HG03571 (cell line): ENCODE data around the gene F10.

Experiments
- ATAC-seq: cut with Tn5 transposase; IDR thresholded peaks from one replicate; pipeline ENCODE4 v1.9.1; 2021; ENCODE audit not compliant: unreplicated experiment

Gene F10

GRCh38 chr13:113115363-113116205 lies 7.0 kb upstream of the F10 start:
- ATAC-seq, result no peak

GRCh38 chr13:113116206-113116800 lies 6.3 kb upstream of the F10 start:
- no peak for ATAC-seq

DNA sequence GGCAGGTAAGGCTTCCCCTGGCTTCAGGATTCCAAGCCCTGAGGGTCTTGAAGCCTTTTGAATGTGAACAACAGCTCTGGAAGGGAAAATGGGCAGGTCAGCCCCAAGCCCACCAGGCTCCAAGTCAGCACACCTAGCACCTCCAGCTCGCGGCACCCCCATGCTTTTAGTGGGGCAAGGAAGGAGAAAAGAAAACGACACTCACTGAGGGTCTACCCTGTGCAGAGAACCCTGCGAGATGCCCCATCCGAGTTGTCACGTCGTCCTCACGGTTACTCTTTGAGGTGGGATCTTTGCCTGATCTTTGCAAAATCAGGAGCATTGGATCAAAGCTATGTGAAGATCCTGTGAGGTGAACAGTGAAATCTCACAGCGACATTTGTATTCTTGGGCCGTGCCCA lies 5.7 kb upstream of the F10 start:
- no peak for ATAC-seq

- no peak for ATAC-seq
Observed at GRCh38 chr13:113117335-113117872, 5.2 kb upstream of the F10 start.

GRCh38 chr13:113117911-113118260 lies 4.7 kb upstream of the F10 start:
- ATAC-seq, result no peak

DNA sequence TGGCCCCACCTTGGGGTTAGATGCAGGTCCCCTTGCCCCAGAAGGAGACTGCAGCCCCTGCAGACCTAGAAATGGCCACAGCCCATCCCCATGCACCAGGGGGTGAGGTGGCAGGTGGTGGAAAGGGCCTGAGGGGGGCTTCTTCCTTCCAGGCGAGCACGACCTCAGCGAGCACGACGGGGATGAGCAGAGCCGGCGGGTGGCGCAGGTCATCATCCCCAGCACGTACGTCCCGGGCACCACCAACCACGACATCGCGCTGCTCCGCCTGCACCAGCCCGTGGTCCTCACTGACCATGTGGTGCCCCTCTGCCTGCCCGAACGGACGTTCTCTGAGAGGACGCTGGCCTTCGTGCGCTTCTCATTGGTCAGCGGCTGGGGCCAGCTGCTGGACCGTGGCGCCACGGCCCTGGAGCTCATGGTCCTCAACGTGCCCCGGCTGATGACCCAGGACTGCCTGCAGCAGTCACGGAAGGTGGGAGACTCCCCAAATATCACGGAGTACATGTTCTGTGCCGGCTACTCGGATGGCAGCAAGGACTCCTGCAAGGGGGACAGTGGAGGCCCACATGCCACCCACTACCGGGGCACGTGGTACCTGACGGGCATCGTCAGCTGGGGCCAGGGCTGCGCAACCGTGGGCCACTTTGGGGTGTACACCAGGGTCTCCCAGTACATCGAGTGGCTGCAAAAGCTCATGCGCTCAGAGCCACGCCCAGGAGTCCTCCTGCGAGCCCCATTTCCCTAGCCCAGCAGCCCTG lies 4.2 kb upstream of the F10 start:
- no peak for ATAC-seq

DNA sequence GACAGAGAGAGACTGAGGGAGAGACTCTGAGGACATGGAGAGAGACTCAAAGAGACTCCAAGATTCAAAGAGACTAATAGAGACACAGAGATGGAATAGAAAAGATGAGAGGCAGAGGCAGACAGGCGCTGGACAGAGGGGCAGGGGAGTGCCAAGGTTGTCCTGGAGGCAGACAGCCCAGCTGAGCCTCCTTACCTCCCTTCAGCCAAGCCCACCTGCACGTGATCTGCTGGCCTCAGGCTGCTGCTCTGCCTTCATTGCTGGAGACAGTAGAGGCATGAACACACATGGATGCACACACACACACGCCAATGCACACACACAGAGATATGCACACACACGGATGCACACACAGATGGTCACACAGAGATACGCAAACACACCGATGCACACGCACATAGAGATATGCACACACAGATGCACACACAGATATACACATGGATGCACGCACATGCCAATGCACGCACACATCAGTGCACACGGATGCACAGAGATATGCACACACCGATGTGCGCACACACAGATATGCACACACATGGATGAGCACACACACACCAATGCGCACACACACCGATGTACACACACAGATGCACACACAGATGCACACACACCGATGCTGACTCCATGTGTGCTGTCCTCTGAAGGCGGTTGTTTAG lies 3.3 kb upstream of the F10 start:
- no peak for ATAC-seq

- ATAC-seq, result no peak
Observed at GRCh38 chr13:113119822-113120189, 2.8 kb upstream of the F10 start.

DNA sequence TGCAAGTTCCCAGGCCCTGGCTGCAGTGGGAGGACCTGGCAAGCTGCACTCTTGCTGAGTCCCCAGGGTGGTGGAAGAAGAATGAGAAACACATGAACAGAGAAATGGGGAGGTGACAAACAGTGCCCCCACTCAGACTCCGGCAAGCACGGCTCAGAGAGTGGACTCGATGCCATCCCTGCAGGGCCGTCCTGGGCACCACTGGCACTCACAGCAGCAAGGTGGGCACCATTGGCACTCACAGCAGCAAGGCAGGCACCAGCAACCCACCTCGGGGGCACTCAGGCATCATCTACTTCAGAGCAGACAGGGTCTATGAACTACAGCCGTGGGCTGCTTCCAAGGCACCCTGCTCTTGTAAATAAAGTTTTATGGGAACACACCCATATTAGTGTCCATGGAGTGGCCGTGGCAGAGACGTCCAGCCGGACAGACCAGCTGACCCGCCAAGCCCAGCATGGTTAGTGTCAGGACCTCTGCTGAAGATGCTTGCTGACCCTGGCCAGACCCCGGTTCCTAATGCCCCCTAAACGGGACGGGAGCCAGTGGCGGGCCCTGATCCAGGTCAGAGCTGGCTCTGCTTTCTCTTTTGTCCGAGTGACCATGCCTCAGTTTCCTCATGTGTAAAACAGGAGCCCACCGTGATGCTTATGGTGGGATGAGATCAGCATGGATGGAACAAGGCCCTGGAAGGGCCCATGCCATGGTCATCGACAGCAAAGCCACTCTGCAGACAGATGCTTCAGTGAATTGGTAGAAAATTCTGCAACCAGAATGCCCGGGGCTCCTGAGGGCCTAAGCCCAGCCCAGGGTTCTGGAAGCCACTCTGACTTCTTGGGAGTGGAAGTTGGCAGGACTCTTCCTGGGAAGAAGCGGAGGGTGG lies 2.1 kb upstream of the F10 start:
- no peak for ATAC-seq

- ATAC-seq, result no peak
Observed at GRCh38 chr13:113121183-113121927, 1.2 kb upstream of the F10 start.

DNA sequence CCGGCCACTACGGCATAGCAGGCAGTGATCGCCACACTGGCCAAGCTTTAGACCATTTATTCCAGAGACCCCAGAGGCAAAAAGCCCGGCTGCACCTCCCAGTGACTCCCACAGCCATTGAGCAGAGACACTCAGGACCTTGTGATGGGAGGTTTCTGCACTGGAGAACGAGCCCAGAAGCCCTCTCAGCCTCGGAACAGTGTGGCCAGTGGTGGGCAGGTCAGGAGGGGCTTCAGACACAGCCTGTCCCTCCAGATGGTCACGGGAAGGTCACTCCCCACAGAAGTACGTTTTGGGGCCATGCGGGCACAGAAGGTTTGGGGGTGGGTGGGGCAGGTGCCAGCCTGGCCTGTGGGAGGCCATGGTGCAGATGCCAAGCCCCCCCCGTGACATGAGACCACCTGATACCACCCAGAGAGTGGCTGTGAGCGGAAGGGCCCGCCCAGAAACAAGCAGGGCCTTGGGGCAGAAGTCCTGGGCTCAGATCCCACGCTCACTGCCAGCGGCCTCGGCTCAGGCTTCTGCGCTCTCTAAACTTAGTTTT lies 599 bp upstream of the F10 start:
- no peak for ATAC-seq

DNA sequence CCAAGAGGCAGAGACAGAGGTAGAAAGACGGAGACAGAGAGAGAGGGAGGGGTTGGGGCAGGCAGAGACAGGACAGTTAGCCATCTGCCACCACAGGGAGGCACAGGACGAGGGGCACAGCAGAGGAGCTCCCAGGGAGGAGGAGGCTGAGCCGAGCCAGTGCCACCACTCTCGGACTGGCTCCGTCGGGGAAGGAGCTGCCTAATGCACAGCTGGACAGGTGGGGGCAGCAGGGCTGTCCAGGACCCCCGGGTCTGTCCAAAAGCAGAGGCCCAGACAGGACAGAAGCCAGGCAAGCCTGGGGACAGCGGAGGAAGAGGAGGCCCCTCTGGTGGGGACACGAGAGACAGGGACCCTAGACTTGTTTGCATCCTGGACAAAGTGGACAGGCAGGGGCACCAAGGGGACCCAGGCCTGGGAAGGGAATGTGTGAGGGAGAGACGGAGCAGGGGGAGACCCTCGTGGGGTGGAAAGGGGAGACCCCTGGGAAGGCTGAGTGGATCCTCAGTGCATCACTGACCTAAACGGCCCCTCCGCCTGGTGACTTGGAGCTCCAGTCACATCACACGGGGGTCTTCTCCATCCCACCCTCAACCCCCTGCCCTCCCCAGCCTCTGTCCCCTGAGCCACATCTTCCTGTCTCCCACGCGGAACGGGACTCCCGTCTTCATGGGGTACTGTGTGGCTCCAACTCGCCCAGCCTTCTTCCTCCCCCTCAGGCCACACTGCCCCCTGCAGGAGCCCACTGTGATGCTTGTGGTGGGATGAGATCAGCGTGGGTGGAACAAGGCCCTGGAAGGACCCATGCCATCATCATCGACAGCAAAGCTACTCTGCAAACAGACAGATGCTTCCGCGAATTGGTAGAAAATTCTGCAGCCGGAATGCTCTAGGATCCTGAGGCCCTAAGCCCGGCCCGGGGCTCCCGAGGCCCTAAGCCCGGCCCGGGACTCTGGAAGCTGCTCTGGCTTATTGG lies 915 bp downstream of the F10 start:
- no peak for ATAC-seq

DNA sequence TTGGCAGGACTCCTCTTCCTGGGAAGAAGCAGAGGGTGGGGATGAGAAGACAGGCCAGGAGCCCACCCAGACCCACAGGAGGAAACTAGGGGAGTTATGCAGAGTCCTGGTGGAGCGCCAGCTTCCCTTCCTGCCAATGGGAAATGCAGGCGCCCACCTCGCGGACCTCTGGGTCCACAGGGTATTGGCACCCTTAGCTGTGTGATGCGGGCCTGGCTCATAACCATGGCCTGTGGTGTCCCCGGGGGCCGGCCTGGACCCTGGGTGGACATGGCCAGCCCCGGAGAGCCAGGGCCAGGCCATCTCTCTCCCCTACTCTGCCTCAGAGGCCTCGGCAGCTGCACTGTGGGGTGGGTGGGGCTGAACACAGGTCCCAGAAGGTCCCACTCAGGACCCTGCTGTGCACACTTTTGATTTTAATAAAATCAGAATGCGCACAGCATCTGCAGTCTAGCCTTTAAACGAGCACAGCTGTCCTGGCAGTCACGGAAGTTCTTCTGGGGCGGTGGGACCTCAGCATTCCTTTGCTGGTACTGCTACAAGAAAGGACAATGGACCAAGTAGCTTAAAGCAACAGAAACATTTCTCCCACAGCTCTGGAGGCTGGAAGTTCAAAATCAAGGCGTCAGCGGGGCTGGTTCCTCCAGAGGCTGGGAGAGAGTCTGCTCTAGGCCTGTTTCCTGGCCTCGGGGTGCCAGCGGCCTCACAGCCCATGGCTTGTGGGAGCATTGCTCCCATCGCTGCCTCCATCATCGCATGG lies 1.8 kb downstream of the F10 start:
- ATAC-seq, result no peak

GRCh38 chr13:113125506-113126264 lies 3.1 kb downstream of the F10 start:
- no peak for ATAC-seq

DNA sequence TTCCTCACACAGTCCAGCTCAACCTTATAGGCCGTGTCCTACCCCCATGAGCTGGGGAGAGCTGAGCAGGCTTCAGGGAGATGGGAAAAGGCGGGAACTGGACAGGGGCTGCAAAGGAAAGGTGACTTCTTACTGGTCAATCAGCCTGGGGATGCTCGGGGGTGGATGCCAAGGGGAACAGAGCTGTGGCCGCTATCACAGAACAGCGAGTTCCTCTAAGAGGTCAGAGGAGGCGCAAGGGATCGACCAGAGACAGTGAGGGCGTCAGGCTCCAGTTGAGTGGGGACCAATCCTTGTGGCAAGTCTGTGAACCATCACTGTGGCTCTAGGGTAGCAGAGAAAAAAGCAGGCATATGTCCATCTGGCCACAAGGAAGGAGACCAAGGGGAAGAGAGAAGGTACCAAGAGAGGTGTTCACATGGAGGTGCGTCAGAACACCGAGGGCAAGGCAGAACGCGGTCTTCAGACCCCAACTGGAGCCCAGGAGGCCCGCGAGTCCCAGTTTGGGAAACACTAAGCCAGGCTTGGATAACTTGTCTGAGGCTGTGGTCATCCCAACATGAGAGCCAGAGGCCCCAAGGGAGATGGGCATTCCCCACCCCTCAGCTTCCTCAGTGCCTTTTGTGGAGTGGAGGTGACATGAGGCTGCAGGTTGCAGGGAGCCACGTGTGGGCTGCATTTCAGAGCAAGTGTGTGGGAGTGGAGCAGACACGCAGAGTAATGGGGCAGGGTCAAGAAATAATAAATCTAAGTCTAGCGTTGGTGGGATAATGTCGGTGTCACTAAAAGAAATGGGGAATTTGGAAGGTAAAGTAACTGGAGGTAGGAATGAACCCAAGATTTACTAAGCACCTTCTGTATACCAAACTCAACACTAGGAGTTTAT lies 3.9 kb downstream of the F10 start:
- ATAC-seq, result no peak

- no peak for ATAC-seq
Observed at GRCh38 chr13:113129480-113129879, 6.9 kb downstream of the F10 start.
